ENCODE data around the gene AK2. TPM values are rescaled to one million over a fixed set of nuclear protein-coding genes. Genes with fewer than 3 reads are reported as not detected.
"Not testable (repeated sequence)": the region's sequence is repeated elsewhere in the genome, so short reads cannot be mapped to it uniquely, and the experiment has no call there.

The AK2 gene
- total RNA-seq, 1 donor from 2014 or later: 121 TPM

GRCh38 chr1:33057095-33057494 is 20.4 kb upstream of the AK2 start:
- DNase-seq: no peak
- no peak for ATAC-seq
- intact Hi-C loops (cut with micrococcal nuclease): loop anchor here (10.0 kb wide), 1 partner anchor 122 kb away; no protein-coding TSS in a partner anchor

- ATAC-seq (no peak), DNase-seq (no peak)
- intact Hi-C loops (cut with micrococcal nuclease): loop anchor here (10.0 kb wide), 1 partner anchor 122 kb away; no protein-coding TSS in a partner anchor
These were observed 19.7 kb upstream of the AK2 start for GRCh38 chr1:33056426-33056825.

GRCh38 chr1:33055210-33056008 is 18.7 kb upstream of the AK2 start:
- peak; percentile 98 for ATAC-seq
- DNase-seq: peak; percentile 86
- intact Hi-C loops (cut with micrococcal nuclease): loop anchor here (10.0 kb wide), 1 partner anchor 121 kb away; no protein-coding TSS in a partner anchor

- ATAC-seq: no peak
- DNase-seq: no peak
- intact Hi-C loops (cut with micrococcal nuclease): loop anchor here (10.0 kb wide), 1 partner anchor 116 kb away; no protein-coding TSS in a partner anchor
These were observed 13.8 kb upstream of the AK2 start for GRCh38 chr1:33050221-33051076.

- ATAC-seq (no peak), DNase-seq (no peak)
These were observed 12.7 kb upstream of the AK2 start for GRCh38 chr1:33049371-33049770.

GRCh38 chr1:33048426-33048825 is 11.7 kb upstream of the AK2 start:
- no peak for ATAC-seq
- DNase-seq: no peak
- intact Hi-C loops (cut with micrococcal nuclease): no loop called here

More at GRCh38 chr1:33049371-33049770, 12.7 kb upstream of the AK2 start:
- intact Hi-C loops (cut with micrococcal nuclease): no loop called here

GRCh38 chr1:33047839-33048305 is 11.2 kb upstream of the AK2 start:
- intact Hi-C loops (cut with micrococcal nuclease): no loop called here
- DNase-seq (no peak), ATAC-seq (no peak)

GRCh38 chr1:33047290-33047689 is 10.6 kb upstream of the AK2 start:
- intact Hi-C loops (cut with micrococcal nuclease): no loop called here

GRCh38 chr1:33046234-33046633 is 9.6 kb upstream of the AK2 start:
- DNase-seq; intact Hi-C loops (cut with micrococcal nuclease); ATAC-seq: not testable (repeated sequence)

More at GRCh38 chr1:33047290-33047689, 10.6 kb upstream of the AK2 start:
- DNase-seq (no peak), ATAC-seq (no peak)

- ATAC-seq (no peak), DNase-seq (no peak)
- intact Hi-C loops (cut with micrococcal nuclease): no loop called here
These were observed 9.1 kb upstream of the AK2 start for GRCh38 chr1:33045814-33046213.

- DNase-seq (peak; percentile 36), ATAC-seq (peak; percentile 51)
- intact Hi-C loops (cut with micrococcal nuclease): no loop called here
These were observed 8.6 kb upstream of the AK2 start for GRCh38 chr1:33045246-33045645.

GRCh38 chr1:33043267-33044092 is 6.8 kb upstream of the AK2 start:
- ATAC-seq (no peak), DNase-seq (no peak)
- intact Hi-C loops (cut with micrococcal nuclease): no loop called here

GRCh38 chr1:33042831-33043230 is 6.1 kb upstream of the AK2 start:
- intact Hi-C loops (cut with micrococcal nuclease): no loop called here
- no peak for ATAC-seq
- DNase-seq: no peak

GRCh38 chr1:33041026-33041425 is 4.3 kb upstream of the AK2 start:
- ATAC-seq: no peak
- intact Hi-C loops (cut with micrococcal nuclease): no loop called here
- DNase-seq: no peak

GRCh38 chr1:33039840-33040239 is 3.2 kb upstream of the AK2 start:
- intact Hi-C loops (cut with micrococcal nuclease): no loop called here
- DNase-seq (no peak), ATAC-seq (no peak)

- DNase-seq (no peak), ATAC-seq (peak; percentile 6)
- intact Hi-C loops (cut with micrococcal nuclease): no loop called here
These were observed 595 bp downstream of the AK2 start for GRCh38 chr1:33036051-33036525.

- DNase-seq: no peak
- ATAC-seq: no peak
- intact Hi-C loops (cut with micrococcal nuclease): no loop called here
These were observed 4.4 kb downstream of the AK2 start for GRCh38 chr1:33032126-33032869.

- intact Hi-C loops (cut with micrococcal nuclease): no loop called here
- no peak for DNase-seq
- ATAC-seq: no peak
These were observed 5.2 kb downstream of the AK2 start for GRCh38 chr1:33031506-33031905.

All from left ventricle myocardium superior (tissue), 1 donor.